GM23248 (cell line): ENCODE measurements around the gene SLX4IP.

Experiments
- EZH2 ChIP-seq: fragments of 200-600 bp; sonication (generic); IDR thresholded peaks from 2 replicates; pipeline ENCODE4 v1.6.1; 2018; ENCODE audit warnings: antibody characterized with exemption, mild to moderate bottlenecking; ENCODE audit not compliant: insufficient read depth, poor library complexity, severe bottlenecking
- EZH2phosphoT487 ChIP-seq: fragments of 200-600 bp; sonication (generic); IDR thresholded peaks from 2 replicates; pipeline ENCODE4 v1.6.1; 2018; ENCODE audit warnings: antibody characterized with exemption, moderate library complexity, mild to moderate bottlenecking, low read depth; ENCODE audit not compliant: insufficient read depth

DNA sequence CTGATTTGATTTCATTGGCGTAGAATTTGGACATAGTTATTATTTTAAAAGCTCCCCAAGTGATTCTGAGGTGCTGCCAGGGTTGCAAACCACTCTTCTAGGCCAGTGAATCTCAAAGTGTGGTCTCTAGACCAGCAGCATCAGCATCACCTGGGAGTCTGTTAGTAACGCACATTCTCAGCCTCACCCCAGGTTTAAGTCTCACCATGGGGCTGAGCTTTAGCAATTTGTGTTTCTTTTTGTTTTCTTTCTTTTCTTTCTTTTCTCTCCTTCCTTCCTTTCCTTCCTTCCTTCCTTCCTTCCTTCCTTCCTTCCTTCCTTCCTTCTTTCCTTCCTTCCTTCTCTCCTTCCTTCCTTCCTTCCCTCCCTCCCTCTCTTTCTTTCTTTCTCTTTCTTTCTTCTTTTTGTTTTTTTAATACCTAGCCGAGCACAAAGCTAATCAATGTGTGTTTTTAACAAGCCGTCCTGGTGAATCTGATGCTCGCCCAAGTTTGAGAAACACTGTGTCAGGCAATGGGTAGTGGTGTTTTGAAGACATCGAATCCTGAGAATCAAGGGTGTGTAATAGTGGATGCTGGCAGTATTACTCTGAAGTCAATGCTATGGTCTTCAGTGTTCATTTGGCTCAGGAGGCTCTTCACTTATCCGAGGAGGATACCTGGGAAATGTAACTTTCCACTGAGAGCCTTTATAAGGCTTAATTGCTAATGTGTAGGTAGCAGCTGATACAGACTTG is 104.9 kb downstream of the SLX4IP start:
- TF ChIP-seq EZH2 = no peak
- TF ChIP-seq EZH2phosphoT487 = no peak
